K562 (cell line): Measurements from ENCODE around the gene GPATCH3. TPM values are rescaled to one million over a fixed set of nuclear protein-coding genes. Genes with fewer than 3 reads are reported as not detected.

Experiments
- CHAMP1 ChIP-seq: fragments of 450-650 bp; IDR thresholded peaks from 2 replicates; pipeline ENCODE4 v1.6.1; 2016; ENCODE audit warnings: mild to moderate bottlenecking
- DEAF1 ChIP-seq: fragments of 450-650 bp; formaldehyde crosslinking; IDR thresholded peaks from 2 replicates; pipeline ENCODE4 v1.4.0; 2020; ENCODE audit warnings: mild to moderate bottlenecking, moderate library complexity
- FOSL1 ChIP-seq: fragments of 200-800 bp; sonication (Bioruptor generic); conservative IDR thresholded peaks from 2 replicates; pipeline ENCODE4 v1.6.1; 2016; ENCODE audit warnings: missing genetic modification characterization, missing compliant biosample characterization
- HDAC2 ChIP-seq: fragments of 450-650 bp; IDR thresholded peaks from 2 replicates; pipeline ENCODE4 v1.6.1; 2016; ENCODE audit warnings: mild to moderate bottlenecking
- HLTF ChIP-seq: fragments of 450-650 bp; IDR thresholded peaks from 2 replicates; pipeline ENCODE4 v1.6.1; 2016
- KAT8 ChIP-seq: fragments of 450-650 bp; IDR thresholded peaks from 2 replicates; pipeline ENCODE4 v1.6.1; 2016; ENCODE audit warnings: low read depth, mild to moderate bottlenecking
- MAX ChIP-seq: sonication (generic); formaldehyde crosslinking; IDR thresholded peaks from 2 replicates; pipeline ENCODE4 v1.9.0; 2022; ENCODE audit warnings: mild to moderate bottlenecking, missing genetic modification reagents
- MBD2 ChIP-seq: sonication (generic); IDR thresholded peaks from 2 replicates; pipeline ENCODE4 v1.6.1; 2016; ENCODE audit warnings: low read depth, borderline replicate concordance
- NFIC ChIP-seq: fragments of 450-650 bp; IDR thresholded peaks from 2 replicates; pipeline ENCODE4 v1.6.1; 2017; ENCODE audit warnings: mild to moderate bottlenecking, inconsistent platforms
- PHF8 ChIP-seq: fragments of 200-600 bp; sonication (generic); IDR thresholded peaks from 2 replicates; pipeline ENCODE4 v1.6.1; 2012; ENCODE audit warnings: mixed run types, mild to moderate bottlenecking, inconsistent platforms, low read length, moderate library complexity, borderline replicate concordance
- REST ChIP-seq, 2 experiments: fragments of 450-650 bp; formaldehyde crosslinking in 1 of 2; IDR thresholded peaks; 2 replicates each; pipeline versions ENCODE4 v1.4.0 to v1.6.1; 2014 to 2020; ENCODE audit warnings: mild to moderate bottlenecking in 2 of 2, borderline replicate concordance in 1 of 2, low read depth in 1 of 2
- TFE3 ChIP-seq: fragments of 450-650 bp; formaldehyde crosslinking; IDR thresholded peaks from 2 replicates; pipeline ENCODE4 v1.4.0; 2020; ENCODE audit warnings: mild to moderate bottlenecking, mixed read lengths
- polyA plus RNA-seq, 8 experiments: library from polyadenylated mRNA; depleted of rRNA in 4 of 8; stranded (reverse) in 5 of 8; unstranded in 3 of 8; fragments of >200 nt; fragmentation: Nextera tagmentation in 2 of 8; fragmentation: Illumina TruSeq in 1 of 8; extraction: Ambion mirVana in 2 of 8; extraction: Trizol in 1 of 8; gene quantifications; 2 replicates each; pipeline versions ENCODE4 v1.2.1 to v1.2.3, GENCODE V29; 2011 to 2014; ENCODE audit warnings: inconsistent platforms in 1 of 8, missing spikeins in 1 of 8
- total RNA-seq, 7 experiments: library from RNA; depleted of rRNA in 6 of 7; stranded (reverse); fragments of >200 nt in 6 of 7; fragmentation: Illumina TruSeq in 2 of 7; extraction: Trizol in 2 of 7; gene quantifications; 2 replicates each; pipeline versions ENCODE4 v1.2.1 to v1.2.3, GENCODE V29; 2011 to 2021; ENCODE audit warnings: low replicate concordance in 1 of 7

GPATCH3 gene
- total and polyA plus RNA-seq, 9 of the 15 experiments (the other 6 are each of a cell fraction or from before 2014, with no cell fraction given): 1.6 to 23.0 (median 13.3) TPM

GRCh38 chr1:26900001-26900814 lies at the start of gene GPATCH3 (continued):
- TF ChIP-seq REST (IDR thresholded peaks at IDR 0.05; ENCODE audit: borderline replicate concordance) (peak; percentile 60), REST (CRISPR knock-in tag; IDR thresholded peaks at IDR 0.05; ENCODE audit: low read depth) (0 out of 2 replicates have a peak, but pooled peaks have one; percentile 63), NFIC (peak; percentile 37), MAX (CRISPR knock-in tag) (peak; percentile 55; the same call in 1 of the 2 replicates), HDAC2 (peak; percentile 99), PHF8 (peak; percentile 100), HLTF (peak; percentile 68; the same call in 1 of the 2 replicates), MBD2 (peak; percentile 19; the same call in 1 of the 2 replicates), TFE3 (CRISPR knock-in tag) (peak; percentile 98), KAT8 (peak; percentile 93), FOSL1 (peak; percentile 29; the same call in 1 of the 2 replicates), DEAF1 (0 out of 2 replicates have a peak, but pooled peaks have one; percentile 32), CHAMP1 (no peak)
